HAP-1 (cell line): Measurements from ENCODE around the gene LAMA3.

Experiments used
- DNase-seq, 2 experiments: peaks; one replicate each; pipeline ENCODE4 v3.0.0-alpha.2; 2016 to 2020; ENCODE audit warnings: low spot score in 2 of 2
- H3K27me3 ChIP-seq: fragments of 250-450 bp; sonication (Bioruptor Pico); 2 replicates; pipeline ENCODE4 v1.5.1; 2020; ENCODE audit warnings: low read depth, mild to moderate bottlenecking, moderate library complexity
- H3K36me3 ChIP-seq: fragments of 250-450 bp; sonication (Bioruptor Pico); replicated peaks from 2 replicates; pipeline ENCODE4 v1.5.1; 2020; ENCODE audit warnings: mild to moderate bottlenecking
- H3K4me1 ChIP-seq: fragments of 250-450 bp; sonication (Bioruptor Pico); 2 replicates; pipeline ENCODE4 v1.5.1; 2020; ENCODE audit warnings: mild to moderate bottlenecking
- H3K4me3 ChIP-seq: fragments of 250-450 bp; sonication (Bioruptor Pico); 2 replicates; pipeline ENCODE4 v1.5.1; 2020; ENCODE audit warnings: mild to moderate bottlenecking, moderate library complexity
- H3K9me3 ChIP-seq: fragments of 250-450 bp; sonication (Bioruptor Pico); 2 replicates; pipeline ENCODE4 v1.5.1; 2020; ENCODE audit warnings: mild to moderate bottlenecking, moderate library complexity
- in situ Hi-C: fragments of 300-500 bp; cut with MboI; formaldehyde crosslinking; loops from 3 replicates; pipeline ENCODE4 v1.14.3; 2020; ENCODE audit warnings: low sequenced_read_pairs, inconsistent platforms, mixed read lengths

The LAMA3 gene

DNA sequence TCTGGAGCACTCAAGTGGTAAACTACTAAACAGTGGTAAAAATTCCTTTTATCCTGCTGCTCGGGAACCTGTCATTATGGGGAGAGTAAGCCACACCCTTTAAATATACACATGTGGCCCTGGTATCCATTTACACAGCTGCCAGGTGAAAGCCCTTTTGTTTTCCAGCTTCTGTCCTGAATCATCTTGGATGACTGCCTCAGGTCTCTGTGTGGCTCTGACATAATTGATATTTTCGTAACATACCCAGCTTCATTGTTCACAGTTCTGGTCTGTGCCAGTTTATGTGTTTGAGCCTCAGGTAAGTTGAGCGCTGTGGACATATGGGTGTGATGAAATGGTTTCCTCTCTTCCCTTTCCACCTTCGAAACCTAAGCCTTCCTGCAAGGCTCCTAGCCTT, 309.6 kb downstream of the LAMA3 start:
- no peaks in the 10 kb centered on the region for H3K9me3 ChIP-seq
- in situ Hi-C loops = no loop called here
- H3K36me3 ChIP-seq = no peaks in the 10 kb centered on the region
- no peaks in the 10 kb centered on the region for H3K27me3 ChIP-seq
- peaks cover 4% of the 10 kb centered on the region; the same call in 1 of the 2 replicates for H3K4me1 ChIP-seq
- DNase-seq = no peak
- no peak overlapping the region for H3K4me3 ChIP-seq

DNA sequence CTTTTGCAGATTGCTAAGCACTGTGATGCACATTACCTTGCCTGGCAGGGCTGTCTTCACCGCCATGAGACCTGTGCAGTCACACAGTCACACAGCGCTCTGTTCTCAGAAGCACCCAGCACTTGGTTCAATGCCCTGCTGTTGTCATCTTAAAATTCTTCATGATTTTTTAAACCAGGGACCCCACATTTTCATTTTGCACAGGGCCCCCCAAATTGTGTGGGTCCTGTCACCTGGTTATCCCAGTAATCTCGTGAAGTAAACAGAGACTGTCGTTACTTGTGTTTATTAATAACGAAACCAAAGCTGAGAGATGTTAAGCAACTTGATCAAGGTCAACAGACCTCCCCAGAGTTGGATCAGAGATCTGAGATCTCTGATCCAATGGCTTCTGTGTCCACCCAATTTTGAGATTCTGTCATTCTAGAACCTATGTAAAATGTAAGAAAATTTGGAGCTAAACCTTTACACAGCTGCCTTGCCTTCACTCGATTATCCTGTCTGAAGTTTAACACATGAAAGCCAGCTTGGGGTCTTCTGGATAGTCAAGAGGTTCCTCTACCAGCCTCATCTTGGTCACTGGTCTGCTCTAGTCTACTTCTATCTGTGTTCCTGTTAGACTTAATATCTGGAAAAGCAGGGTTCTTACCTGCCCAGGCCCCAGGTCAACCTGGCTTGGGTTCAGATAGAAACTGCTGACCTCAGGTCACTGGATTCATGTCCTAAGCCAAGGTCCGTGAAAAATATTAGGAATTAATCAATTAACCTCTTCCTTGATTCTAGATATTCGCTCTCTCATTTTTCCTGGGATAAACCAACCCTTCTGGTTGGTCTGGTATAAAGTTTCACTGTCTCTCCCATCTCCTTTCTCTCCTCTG, 311.6 kb downstream of the LAMA3 start:
- Histone ChIP-seq H3K9me3 (no peaks in the 10 kb centered on the region), H3K4me1 (no peaks in the 10 kb centered on the region), H3K27me3 (no peaks in the 10 kb centered on the region; the same call in 1 of the 2 replicates), H3K4me3 (no peak overlapping the region), H3K36me3 (no peaks in the 10 kb centered on the region)
- no peak for DNase-seq
- in situ Hi-C loops = no loop called here

DNA sequence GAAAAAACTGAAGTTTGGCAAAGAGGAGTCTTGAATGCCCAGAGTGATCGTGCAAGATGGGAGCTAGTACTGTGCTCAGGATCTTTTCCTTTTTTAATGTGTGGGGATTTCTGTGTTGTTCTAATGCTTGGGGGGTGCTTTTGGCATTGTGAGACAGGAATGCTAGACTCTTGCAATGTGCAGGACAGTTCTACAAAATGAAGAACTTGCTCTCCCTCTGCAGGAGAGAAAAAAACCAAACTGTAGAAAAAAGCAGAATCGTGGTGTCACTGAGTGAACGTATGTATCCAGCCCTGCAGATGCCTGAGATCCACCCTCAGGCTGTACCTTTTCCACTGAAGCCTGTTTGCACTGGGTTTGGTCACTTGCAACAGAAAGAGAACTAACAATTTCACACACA, 313.2 kb downstream of the LAMA3 start:
- no peak for DNase-seq
- Histone ChIP-seq H3K27me3 (no peaks in the 10 kb centered on the region; the same call in 1 of the 2 replicates), H3K4me3 (no peak overlapping the region), H3K4me1 (no peaks in the 10 kb centered on the region), H3K36me3 (no peaks in the 10 kb centered on the region), H3K9me3 (no peaks in the 10 kb centered on the region)
- in situ Hi-C loops = no loop called here

DNA sequence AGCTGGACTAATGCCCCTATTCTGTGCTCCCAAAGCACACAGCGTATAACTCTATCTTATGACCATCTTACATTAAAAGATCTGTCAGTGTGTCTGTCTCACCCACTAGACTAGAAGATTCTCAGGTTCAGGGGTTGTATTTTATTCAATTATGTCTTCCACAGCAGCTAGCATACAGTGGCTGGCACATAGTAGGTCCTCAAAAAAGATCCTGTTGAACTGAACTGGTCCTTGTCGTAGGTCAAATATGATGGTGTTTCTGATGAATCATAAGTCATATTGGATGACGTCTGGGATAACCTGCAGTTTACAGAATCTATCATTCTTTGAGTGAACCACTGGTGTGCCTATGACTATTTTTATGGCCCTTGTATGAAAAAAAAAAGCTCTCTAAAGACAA, 314.0 kb downstream of the LAMA3 start:
- H3K27me3 ChIP-seq = no peaks in the 10 kb centered on the region; the same call in 1 of the 2 replicates
- no peaks in the 10 kb centered on the region for H3K9me3 ChIP-seq
- H3K36me3 ChIP-seq = no peaks in the 10 kb centered on the region
- no peak for DNase-seq
- no peak overlapping the region for H3K4me3 ChIP-seq
- H3K4me1 ChIP-seq = no peaks in the 10 kb centered on the region
- in situ Hi-C loops = no loop called here

DNA sequence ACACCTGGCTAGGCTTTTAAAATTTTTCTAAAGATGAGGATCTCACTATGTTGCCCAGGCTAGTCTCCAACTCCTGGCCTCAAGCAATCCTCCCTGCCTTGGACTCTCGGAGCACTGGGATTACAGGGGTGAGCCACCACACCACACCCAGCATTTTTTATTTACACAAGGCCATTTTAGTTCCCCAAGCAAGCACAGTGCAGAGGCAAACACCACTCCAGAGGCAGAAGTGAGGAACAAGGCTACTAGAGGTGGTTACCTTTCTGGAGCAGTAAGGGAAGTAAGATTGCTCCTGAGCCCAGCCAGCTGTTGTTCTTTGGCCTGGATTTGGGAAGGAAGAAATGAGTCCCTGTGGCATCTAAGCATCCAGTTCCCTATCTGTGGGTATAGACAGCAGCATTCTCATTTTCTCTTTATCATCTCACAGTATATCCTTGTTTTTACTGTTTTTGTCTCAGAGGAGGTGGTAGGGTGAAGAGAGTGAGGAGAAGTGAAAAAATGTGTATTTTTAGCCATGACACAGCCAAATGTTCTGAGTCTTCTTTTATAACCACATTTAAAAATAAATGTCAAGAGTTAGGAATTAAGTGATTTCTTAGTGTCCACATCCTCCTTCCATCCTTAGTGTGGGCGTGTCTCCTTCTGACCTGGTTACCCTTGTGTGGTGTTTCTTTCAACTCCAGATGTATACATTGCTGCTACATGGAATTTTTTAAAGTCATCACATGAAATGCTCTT, 314.8 kb downstream of the LAMA3 start:
- no peaks in the 10 kb centered on the region for H3K36me3 ChIP-seq
- DNase-seq = no peak
- H3K4me3 ChIP-seq = no peak overlapping the region
- H3K9me3 ChIP-seq = no peaks in the 10 kb centered on the region
- in situ Hi-C loops = no loop called here
- H3K27me3 ChIP-seq = peaks cover 2% of the 10 kb centered on the region; the same call in 1 of the 2 replicates
- H3K4me1 ChIP-seq = no peaks in the 10 kb centered on the region
